HG03066 (cell line): Measurements from ENCODE around the gene COX6B2.

Experiments
- ATAC-seq: cut with Tn5 transposase; IDR thresholded peaks from one replicate; pipeline ENCODE4 v1.9.1; 2021; ENCODE audit warnings: low read depth; ENCODE audit not compliant: unreplicated experiment

Gene COX6B2

DNA sequence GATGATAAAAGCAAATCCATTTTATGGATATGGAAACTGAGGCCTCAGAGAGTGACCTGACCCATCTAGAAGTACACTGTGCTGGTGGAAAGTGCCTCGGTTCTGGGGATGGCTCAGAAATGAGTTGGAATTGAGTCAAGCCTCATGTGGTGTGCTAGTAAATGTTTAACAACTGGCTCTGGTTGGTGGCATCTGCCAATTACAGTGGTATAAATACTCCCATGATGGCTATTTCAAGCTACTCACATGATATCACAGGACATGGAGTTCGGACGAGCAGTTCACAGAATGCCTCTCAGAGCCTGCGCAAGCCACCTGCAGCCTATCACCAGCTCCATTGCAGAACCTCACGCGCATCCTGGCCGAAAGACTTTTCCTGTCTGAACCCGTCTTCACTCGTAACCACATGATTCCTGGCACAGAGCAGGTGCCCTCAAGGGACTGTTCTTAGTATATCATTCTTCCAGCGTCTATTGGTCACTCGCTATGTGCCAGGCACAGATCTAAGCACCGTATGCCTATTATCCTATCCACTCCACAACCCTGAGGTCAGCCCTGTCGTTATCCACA, 38.5 kb downstream of the COX6B2 start:
- ATAC-seq: no peak

DNA sequence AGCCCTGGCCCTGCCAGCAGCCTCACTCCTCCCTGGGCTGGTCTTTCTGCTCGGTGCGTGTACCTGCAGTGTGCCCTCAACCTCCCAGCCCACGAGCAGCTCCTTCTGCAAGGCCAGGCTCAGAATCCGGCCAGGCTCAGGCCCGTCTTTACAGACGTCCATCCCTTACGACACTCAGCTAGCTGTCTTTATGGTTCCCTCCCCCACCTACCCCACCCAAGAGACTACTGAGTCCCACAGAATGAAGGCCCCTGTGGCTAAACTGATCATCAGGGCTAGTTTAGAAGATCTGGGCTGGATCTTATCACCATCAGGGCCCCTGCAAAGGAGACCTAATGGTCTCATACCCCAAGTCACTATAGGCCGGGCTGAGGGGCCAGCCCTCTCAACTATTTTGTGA, 40.1 kb downstream of the COX6B2 start:
- no peak for ATAC-seq

DNA sequence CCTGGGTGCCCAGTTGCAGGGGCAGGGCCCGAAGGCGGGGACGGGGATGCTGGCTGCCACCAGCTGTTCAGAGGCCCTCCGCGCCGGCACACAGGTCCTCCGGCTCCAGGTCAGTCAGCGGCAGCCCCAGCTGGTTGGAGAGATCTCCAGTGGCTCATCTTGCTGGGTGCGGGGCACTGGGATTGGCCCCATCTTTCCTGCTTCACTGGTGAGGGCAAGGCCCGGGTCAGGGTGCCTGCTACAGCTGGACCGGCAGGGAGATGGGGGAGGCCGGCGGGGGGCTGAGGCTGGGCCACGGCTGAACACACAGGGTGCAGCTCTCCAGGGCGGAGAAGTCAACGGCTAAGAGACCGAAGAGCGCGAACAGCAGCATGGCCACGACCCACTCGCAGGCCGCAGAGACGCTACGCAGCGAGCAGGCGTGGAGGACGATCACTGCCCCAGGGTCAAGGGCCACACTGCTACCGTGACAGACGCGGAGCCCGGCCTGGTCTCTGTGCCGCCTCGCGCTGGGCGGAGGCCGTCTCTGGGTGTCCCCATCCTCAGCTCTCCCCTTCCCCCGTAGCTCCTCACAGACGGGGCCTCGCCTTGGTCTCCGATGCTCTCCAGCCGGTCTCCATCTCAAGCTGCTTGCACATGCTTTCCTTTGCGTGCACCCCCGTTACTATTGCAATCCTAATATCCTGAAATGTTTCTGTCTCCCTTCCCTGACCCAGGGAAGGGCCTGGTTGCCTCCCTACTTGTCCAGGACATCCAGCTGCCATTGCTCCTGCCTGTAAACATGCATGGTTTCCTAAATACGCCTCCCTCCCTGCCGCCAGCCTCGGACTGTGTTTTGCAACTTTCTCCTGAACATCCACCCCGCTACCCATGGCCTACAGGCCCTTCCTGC, 41.7 kb downstream of the COX6B2 start:
- ATAC-seq: no peak

DNA sequence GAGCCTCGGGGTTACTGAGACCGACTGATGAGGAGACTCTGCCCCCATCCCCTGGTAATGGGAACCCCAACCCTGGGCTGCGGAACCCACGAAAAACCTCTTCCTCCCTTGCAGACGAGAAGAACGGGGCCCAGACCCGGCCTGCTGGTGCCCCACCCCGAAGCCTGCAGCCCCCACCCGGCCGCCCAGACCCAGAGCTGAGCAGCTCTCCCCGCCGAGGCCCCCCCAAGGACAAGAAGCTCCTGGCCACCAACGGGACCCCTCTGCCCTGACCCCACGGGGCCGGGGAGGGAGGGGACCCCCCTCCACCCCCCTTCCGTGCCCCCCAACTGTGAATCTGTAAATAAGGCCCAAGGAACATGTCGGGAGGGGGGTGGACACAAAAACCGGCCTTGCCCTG, 42.7 kb downstream of the COX6B2 start:
- no peak for ATAC-seq

DNA sequence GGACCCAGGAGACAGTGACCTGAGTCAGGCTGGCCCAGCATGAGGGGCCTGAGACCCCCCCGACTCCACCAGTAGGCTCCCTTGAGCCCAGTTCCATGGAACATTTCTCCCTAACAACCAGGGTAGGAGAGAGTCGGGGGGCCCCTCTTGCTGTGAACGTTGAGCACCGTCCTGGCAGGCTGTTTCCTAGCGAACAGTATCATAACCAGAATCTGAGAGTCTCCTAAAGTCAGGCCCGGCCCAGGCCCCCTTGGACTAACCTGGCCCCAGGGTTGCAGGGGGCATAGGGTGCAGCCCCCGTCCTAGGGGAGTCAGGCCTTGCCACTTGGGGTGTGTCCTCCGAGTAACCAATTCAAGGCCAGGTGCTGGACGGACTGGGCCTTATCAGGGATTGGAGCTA, 43.1 kb downstream of the COX6B2 start:
- no peak for ATAC-seq

DNA sequence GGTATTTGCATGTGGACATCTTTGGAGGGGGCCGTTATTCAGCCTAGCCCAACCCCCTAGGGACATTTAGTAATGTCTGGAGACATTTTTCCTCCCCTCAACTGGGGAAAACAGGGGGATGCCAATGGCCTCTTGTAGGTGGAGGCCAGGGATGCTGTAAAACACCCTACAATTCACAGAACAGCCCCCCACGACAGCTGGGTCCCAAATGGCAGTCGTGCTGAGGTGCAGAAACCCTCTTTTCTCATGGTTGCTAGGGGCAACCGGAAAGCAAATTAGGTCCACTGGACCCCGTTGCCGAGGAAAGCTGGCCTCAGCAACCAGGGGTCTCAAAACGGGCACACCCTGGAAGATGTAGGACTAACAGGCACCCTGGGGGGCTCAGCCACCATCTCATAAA, 44.0 kb downstream of the COX6B2 start:
- no peak for ATAC-seq

DNA sequence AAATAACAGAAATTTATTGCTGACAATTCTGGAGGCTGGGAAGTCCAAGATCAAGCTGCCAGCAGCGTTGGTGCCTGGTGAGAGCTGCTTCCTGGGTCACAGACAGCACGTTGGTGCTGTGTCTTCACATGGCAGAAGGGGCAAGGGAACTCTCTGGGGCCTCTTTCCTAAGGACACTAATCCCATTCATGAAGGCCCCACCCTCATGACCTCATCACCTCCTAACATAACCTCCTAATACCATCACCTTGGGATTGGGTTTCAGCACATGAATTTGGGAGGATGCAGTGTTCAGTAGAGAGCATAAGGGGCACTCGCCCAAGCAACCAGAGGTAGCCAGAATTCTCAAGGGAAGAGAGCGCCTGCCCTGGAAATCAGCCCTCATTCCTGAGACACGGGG, 45.1 kb downstream of the COX6B2 start:
- no peak for ATAC-seq

DNA sequence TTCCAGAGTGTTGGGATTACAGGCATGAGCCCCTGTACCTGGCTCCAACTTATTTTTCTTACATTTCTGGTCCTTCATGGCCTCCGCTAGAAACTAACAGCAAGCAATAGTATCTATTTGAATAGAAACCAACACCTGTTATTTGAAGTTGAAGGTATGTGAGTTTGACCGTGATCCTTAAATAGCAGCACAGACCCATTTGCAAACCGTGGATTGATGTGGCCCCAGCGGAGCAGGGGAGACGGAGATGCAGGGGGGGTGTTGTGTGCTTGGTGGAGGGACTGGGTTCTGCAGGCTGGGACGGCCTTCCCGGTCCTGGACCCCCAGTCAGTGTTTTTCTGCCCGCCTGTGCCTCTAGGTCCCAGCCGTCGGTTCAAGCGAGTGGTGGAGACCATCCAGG, 46.2 kb downstream of the COX6B2 start:
- no peak for ATAC-seq

DNA sequence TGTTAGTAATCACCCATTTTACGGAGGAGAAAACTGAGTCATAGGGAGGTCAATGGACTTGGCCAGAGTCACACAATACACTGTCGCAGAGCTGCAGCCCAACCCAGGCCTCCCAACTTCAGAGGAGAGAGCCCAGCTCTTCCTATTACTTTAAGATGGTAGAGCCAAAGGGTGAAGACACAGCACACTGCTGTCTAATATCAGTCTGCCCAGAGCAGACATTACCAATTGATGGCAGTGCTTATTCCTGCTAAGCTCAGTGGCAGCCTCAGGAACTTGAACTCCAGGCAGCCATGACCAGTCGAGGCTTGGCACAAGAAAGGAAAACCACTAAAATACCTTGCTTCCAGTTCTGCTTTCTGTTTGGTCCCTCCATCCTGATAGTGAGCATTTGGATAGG, 47.8 kb downstream of the COX6B2 start:
- no peak for ATAC-seq

DNA sequence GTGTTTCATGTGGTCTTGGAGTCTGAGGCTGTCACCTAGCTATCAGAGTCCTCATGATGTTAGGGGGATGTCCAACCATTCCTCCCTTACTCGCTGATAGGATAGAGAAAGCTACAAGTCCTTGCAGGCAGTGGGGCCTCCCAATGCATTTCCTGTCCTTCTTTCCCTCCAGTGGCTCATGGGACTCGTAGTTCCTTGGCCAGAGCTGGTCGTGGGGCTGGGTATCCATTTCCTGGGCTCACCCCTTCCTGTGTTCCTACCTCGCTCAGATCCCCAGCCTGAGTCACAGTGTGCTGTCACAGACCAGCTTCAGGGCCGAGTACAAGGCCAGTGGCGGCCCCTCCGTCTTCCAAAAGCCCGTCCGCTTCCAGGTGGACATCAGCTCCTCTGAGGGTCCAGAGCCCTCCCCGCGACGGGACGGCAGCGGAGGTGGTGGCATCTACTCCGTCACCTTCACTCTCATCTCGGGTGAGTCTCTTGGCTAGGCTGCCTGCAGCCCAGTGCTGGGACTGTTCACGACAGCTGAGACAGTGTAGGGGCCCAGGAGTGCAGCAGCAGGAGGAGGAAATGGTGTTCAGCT, 48.4 kb downstream of the COX6B2 start:
- no peak for ATAC-seq

DNA sequence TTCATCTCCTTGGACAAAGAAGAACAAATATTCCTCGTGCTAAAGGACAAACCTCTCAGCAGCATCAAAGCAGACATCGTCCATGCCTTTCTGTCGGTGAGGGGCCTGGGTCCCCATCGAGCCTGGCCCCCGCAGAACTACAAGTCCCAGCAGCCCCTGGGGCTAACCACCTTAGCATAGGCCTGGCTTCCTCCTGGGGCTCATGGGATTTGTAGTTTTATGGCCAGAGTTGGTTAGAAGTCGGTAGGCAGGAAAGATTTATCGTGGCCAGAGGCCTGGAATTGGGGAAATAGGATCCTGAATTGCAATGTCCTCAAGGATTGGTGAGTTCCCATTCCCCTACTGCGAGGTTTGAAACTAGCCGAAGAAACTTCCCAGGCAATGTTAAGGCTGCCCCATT, 49.0 kb downstream of the COX6B2 start:
- ATAC-seq: no peak

DNA sequence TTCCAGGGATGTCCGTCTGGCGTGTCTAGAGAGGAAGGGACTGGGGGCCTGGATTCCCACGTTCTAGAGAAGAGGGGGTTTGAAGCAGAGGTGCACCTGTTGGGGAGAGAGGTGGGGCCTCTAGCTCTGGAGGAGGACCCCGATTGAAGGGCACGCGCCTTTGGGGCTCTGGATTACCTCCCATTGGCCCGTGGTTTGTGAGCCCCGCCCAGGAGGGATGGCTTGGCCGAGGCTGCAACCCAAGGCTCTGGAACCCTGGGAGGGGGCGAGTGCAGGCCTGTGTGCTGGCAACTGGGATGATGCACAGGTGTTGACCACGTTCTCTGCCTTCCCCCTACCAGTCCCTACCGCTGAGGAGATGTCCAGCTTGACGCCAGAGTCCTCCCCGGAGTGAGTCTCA, 49.5 kb downstream of the COX6B2 start:
- no peak for ATAC-seq

DNA sequence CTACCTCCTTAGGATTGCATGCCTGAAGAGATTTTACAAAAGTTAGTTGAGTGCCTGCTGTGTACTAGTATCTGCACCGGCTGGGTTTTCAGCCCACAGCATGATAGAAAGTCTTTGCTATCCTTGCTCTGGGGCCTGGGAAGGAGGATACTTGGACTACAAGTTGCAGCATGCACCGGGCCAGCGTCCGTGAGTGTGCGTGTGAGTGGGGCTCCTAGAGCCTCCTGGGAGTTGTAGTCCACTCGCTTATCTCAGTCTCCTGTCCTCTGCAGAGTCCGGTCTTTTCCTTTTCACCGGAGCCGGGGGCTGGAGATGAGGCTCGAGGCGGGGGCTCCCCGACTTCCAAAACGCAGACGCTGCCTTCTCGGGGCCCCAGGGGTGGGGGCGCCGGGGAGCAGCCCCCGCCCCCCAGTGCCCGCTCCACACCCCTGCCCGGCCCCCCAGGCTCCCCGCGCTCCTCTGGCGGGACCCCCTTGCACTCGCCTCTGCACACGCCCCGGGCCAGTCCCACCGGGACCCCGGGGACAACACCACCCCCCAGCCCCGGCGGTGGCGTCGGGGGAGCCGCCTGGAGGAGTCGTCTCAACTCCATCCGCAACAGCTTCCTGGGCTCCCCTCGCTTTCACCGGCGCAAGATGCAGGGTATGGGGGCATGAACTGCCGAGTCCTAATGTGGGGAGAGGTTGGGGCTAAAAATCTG, 50.1 kb downstream of the COX6B2 start:
- no peak for ATAC-seq

DNA sequence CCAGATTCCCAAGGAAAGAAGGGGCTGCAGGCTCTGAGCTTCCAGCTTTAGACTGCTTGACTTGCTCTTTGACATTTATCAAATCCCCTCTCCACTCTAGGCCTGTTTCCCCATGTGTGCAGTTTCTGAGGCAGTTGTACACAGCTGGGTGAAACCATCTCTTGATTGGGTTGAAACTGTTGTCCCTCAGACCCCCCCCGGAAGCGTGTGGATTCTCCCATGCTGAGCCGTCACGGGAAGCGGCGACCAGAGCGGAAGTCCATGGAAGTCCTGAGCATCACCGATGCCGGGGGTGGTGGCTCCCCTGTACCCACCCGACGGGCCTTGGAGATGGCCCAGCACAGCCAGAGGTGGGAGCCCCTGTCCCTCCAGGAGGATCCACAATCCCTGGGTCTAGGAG, 51.0 kb downstream of the COX6B2 start:
- ATAC-seq: no peak

DNA sequence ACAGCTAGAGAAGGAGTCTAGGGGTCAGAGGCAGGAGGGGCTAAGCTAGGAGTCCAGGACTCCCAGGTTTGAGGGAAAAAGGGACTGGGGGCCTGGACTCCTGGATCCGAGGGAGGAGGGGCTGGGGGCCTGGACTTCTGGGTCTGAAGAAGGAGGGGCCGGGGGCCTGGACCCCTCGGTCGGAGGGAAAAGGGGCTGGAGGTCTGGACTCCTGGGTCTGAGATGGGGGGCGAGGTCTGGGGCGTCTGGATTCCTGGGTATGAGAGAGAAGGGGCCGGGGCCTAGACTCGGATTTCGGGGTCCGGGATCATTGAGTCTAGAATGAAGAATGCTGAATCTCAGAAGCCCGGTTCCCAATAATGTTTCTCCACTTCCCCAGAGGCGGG, 52.2 kb downstream of the COX6B2 start:
- no peak for ATAC-seq

DNA sequence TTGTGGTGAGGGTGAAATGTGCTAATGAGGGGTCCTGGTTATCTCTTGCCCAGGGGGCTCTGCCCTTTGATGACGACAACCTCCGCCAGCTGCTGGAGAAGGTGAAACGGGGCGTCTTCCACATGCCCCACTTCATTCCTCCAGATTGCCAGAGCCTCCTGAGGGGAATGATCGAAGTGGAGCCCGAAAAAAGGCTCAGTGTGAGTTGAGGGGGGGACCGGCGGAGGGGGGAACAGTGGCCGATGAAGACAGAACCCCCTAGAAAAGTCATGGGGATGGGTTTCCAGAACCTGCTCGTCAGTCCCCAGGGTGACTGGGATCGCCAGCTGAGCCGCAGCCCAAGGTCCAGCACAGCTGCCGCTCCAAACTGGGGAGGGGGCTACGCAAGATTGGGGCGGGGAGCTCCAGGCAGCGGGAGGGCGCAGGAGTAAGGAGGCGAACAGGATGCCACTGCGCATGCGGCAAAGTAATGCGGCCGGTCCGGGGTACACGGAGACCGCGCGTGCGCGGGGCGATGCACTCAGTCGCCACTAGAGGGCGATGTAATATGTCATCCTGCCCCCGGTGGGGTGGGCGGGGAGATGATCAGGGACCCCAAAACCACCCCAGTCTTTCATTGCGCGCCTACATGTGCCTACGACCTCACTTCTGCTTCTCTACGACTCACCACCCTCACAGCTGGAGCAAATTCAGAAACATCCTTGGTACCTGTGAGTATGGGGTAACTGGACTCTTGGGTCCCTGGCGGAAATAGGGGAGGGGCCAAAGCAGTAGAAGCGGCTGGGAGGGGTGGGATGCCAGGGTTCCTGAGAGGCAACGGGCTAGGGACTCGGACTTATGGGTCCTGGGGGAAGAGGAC, 52.8 kb downstream of the COX6B2 start:
- ATAC-seq: no peak

DNA sequence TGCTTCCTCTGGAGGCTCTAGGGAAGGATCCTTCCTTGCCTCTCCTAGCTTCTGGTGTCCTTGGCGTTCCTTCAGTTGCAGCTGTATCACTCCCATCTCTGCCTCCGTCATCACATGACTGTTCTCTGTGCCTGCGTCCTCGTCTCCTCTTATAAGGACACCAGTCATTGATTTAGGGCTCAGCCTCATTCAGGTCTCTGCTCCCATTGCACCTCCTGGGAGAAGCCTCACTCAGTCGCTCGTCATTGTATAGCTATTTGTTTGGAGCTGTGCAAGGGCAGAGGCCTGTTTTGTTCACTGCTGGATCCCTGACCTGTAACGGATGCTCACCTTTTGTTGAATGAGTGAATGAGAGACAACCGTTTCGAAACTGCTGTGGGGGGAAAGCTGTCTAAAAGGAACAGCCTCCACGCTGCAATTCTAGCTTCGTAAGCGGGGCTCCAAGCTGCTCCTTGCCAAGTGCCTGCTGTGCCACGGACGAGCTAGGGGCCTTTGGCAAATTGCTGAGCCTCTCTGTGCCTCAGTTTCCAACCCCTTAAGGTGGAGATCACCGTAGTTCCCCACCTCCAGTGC, 53.5 kb downstream of the COX6B2 start:
- no peak for ATAC-seq

DNA sequence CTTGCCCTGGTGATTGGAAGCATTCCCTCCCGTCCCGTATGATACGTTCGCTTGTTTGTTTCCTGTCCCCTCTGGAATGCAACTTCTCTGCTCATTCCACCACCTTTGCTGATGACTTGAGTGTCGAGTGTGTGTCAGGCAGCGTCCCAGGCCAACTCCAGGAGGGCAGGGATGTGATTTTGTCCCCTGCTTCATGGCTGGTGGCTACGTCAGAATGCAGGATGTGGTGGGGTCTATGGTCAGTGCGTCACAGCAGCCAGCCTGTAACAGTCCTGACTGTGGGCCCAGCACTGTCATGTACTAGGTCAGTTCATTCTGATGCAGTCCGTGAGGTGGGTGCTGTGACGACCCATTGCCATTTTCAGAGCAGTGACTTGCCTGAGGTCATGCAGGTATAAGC, 54.5 kb downstream of the COX6B2 start:
- no peak for ATAC-seq
